ENCODE results near the gene PPIL1. TPM values are rescaled to one million over a fixed set of nuclear protein-coding genes. Genes with fewer than 3 reads are reported as not detected.

PPIL1 gene
- total RNA-seq, 1 experiment from 2014 or later = 91.1 TPM

DNA sequence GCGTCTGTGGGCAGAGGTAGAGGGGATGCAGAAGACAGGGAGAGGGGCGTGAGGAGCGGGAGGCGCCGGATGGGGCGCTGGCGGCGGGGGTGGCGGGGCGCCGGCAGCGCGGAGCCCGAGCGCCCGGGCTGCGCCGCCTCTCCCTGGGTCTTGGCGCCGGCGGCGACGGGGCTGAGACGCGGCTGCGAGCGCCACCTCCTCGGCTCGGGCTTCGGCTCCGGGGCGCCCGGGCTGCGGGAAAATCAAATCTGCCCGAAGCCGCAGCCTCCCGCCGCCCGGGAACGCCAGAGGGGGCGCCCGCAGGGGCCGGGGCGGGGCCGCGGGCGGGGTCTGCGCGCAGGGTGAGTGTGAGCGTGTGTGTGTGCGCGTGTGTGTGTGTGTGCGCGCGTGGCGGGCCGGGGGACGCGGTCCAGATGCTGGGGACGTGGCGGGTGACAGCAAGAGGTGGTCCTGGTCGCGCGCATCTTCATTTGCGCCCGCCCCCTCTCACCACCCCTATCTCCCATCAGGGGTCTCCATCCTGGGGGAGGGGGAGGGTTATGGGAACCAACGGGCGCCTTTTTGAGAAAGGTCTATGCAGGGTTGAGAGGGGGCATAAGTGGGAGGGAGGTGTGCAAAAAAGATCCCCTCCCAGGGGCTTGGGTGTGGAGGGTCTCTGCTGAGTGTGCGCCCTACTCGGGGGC is 34.7 kb downstream of the PPIL1 start:
- Histone ChIP-seq H3K27me3 (ENCODE audit: control insufficient read depth, insufficient read depth, low read length) (peaks cover 60% of the 10 kb centered on the region), H3K4me3 (ENCODE audit: insufficient read depth, low read depth, low read length) (peak overlapping the region; percentile 53), H3K36me3 (replicated peaks; ENCODE audit: control insufficient read depth, insufficient read depth, low read length) (no peaks in the 10 kb centered on the region)
- DNase-seq = peak; percentile 88

DNA sequence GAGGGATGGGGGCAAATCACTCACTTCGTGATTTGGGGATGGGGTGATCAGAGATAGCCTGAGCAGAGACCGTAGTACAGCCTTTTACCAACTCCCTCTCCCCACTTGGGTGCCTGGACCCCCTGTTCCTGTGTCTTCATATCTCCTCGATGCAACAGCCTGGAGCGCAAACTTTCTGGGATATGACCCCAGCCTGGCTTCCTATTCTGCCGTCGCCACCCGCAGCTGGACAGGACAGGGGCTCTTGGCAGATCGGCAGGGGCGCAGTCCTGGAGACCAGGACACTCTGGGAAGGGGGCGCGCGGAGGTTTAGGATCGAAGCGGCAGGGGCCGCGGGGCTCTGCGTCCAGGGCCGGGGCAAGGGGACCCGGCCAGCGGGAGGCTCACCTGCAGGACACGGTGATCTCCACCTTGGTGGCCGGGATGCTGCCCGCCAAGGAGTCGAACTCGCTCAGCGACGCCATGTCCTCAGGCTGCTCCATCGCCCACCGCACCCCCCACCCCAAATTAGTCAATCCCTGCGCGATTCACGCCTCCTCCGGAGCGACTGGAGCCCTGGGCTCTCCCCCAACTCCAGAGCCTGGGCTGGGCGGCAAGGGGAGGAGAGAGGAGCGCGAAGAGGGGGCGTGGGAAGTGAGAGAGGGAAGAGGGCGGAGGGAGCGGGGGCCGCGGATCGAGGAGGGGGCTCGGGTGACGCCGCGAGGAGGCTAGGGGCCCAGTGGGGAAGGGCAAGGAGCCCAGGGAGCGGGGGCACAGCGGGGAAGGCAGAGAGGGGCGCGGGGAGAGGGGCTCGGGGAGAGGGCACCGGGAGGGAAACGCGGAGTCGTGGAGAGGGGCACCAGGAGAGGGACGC is 35.5 kb downstream of the PPIL1 start, which contains the start of gene CPNE5:
CPNE5 (minus strand) TSS at position 549 of the 853 bp plus-strand sequence; CDS start at position 482, 67 bp downstream.
- H3K4me3 ChIP-seq (ENCODE audit: insufficient read depth, low read depth, low read length) = peak within 1 kb of the TSS; percentile 53
- H3K27me3 ChIP-seq (ENCODE audit: control insufficient read depth, insufficient read depth, low read length) = peaks cover 58% of the 10 kb centered on the region
- DNase-seq = peak; percentile 87
- H3K36me3 ChIP-seq (replicated peaks; ENCODE audit: control insufficient read depth, insufficient read depth, low read length) = no peaks in the 10 kb centered on the region

DNA sequence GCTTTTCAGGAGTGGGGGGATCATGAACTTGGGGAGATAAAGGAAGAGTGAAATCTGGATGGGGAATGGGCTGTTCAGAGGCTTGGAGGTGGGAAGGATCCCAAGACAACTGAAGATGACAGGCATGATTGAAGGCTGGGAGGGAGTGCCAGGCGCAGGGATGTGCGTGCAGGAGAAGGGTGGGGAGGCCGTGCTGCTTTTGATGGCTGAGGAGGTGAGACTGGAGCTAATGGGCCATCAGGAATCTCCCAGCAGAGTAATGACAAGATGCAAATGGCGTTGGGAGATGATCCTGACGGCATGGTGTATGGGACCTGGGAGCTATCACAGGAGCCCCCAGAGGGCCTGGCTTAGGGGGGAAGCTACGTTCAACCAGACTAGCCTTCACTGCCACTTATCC is 36.9 kb downstream of the PPIL1 start:
- no peak overlapping the region for H3K4me3 ChIP-seq (ENCODE audit: insufficient read depth, low read depth, low read length)
- H3K27me3 ChIP-seq (ENCODE audit: control insufficient read depth, insufficient read depth, low read length) = peaks cover 58% of the 10 kb centered on the region
- H3K36me3 ChIP-seq (replicated peaks; ENCODE audit: control insufficient read depth, insufficient read depth, low read length) = no peaks in the 10 kb centered on the region
- DNase-seq = no peak

DNA sequence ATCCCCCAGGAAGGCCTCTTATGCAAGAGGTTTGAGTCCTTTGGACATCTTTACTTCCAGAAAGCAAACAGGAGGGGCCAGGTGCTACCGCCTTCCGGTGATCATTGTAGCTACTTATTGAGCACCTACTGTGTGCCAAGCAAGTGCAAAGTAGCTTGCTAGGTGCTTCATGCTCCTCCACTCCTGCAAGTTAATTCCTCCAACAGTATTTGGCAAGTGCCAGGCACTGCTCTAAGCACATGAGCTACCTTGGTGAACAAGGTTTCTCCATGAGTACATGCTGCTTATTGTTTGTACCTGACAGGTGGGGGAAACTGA is 37.6 kb downstream of the PPIL1 start:
- Histone ChIP-seq H3K4me3 (ENCODE audit: insufficient read depth, low read depth, low read length) (no peak overlapping the region), H3K36me3 (replicated peaks; ENCODE audit: control insufficient read depth, insufficient read depth, low read length) (no peaks in the 10 kb centered on the region), H3K27me3 (ENCODE audit: control insufficient read depth, insufficient read depth, low read length) (peaks cover 58% of the 10 kb centered on the region)
- no peak for DNase-seq

DNA sequence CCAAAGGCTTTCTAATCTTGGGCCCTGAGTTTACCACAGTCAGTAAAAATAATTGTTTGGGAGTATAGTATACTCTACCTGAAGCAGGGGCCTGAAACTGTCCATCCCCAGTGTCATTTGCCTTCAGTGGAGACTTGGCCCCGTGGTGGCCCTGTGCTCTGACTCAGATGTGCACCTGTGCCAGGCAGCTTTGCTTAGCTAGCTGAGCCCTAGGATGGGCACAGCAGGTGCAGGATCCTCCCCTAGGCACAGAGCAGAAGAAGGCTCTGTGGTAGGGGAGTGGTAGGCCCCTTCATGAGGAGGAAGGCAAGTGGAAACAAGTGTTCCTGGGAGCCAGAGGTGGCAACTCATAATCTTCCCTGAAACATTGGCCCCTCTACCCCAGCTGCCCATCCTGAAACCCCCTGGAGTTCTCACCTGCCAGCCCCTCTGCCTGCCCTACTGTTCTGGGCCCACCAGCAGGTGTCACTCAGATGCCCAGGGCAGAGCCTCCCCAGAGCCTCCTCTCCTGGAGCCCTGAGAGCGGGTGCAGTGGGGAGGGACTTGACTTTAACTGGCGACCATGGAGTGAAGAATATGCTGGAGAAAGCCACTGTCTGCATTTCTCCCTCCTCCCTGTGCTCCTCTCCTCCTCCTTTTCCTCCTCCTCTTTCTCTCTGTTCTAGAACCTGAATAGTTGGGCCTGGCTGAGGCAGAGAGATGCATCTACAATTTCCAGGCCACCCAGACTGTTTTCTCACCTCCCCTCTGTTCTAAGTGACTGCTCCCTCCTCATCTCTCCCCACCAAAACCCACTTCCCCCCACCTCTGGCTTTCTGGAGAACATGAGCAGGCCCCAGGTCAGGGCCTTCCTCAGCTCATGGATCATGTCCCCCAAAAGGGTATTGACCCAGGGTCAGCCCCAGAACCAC is 38.2 kb downstream of the PPIL1 start:
- DNase-seq = peak; percentile 60
- Histone ChIP-seq H3K36me3 (replicated peaks; ENCODE audit: control insufficient read depth, insufficient read depth, low read length) (no peaks in the 10 kb centered on the region), H3K27me3 (ENCODE audit: control insufficient read depth, insufficient read depth, low read length) (peaks cover 52% of the 10 kb centered on the region)

DNA sequence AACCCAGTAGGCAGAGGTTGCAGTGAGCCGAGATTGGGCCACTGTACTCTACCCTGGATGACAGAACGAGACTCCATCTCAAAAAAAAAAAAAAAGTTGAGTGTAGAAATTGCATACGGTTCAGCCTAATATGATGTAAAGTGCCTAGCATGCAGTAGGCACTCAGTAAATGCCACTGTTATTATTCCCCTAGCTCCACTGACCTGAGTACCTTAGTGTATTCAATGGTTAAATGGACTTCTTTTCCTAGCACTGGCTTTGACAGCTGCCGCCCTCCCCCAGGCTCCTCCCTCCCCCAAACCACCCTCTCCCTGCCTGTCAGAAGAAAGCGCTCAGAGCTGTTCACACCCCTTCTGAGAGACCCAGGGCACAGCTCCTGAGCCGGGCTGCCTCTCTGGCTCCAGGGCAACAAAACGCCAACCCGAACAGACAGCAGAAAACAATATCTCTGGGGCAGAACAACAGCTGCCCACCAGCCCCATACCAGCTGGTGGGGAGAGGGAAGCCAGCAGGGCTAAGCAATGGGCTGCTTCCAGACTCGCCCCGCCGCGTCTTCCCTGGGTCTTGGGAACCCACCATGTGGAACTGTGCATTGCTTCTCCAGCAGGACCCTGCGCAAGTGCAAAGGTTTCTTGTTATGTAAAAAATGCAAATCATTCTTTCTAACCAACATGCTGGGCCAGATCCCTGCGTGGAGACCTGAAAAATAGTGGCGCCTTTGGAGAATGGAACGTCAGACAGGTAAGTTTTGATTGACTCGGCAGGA is 39.8 kb downstream of the PPIL1 start:
- DNase-seq = peak; percentile 80
- H3K27me3 ChIP-seq (ENCODE audit: control insufficient read depth, insufficient read depth, low read length) = peaks cover 37% of the 10 kb centered on the region
- no peak overlapping the region for H3K4me3 ChIP-seq (ENCODE audit: insufficient read depth, low read depth, low read length)
- no peaks in the 10 kb centered on the region for H3K36me3 ChIP-seq (replicated peaks; ENCODE audit: control insufficient read depth, insufficient read depth, low read length)

More for the DNA sequence above, 38.2 kb downstream of the PPIL1 start:
- no peak overlapping the region for H3K4me3 ChIP-seq (ENCODE audit: insufficient read depth, low read depth, low read length)

DNA sequence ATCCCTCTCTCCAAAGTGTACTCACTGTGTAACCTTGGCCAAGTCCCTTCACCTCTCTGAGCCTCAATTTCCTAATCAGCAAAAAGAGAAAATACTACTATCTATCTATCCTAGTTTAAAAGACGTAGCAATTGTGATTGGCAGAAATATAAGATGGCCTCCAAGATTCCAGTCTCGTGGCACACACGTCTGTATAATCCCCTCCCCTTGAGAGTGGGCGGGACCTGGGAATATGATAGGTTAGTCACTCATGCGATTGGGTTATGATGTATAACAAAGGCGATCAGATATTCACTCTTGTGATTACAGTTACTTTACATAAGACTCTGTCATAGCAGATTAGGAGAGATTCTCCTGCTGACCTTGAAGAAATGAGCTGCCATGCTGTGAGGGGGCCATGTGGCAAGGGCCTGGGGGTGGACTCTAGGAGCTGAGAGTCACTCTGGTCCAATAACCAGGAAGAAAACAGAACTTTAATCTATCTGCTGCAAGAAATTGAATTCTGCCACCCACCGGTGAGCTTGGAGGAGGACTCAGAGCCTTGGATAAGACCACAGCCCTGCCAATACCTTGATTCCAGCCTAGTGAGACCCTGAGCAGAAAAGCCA is 41.3 kb downstream of the PPIL1 start:
- no peak overlapping the region for H3K4me3 ChIP-seq (ENCODE audit: insufficient read depth, low read depth, low read length)
- peaks cover 23% of the 10 kb centered on the region for H3K27me3 ChIP-seq (ENCODE audit: control insufficient read depth, insufficient read depth, low read length)
- no peak for DNase-seq
- H3K36me3 ChIP-seq (replicated peaks; ENCODE audit: control insufficient read depth, insufficient read depth, low read length) = no peaks in the 10 kb centered on the region

DNA sequence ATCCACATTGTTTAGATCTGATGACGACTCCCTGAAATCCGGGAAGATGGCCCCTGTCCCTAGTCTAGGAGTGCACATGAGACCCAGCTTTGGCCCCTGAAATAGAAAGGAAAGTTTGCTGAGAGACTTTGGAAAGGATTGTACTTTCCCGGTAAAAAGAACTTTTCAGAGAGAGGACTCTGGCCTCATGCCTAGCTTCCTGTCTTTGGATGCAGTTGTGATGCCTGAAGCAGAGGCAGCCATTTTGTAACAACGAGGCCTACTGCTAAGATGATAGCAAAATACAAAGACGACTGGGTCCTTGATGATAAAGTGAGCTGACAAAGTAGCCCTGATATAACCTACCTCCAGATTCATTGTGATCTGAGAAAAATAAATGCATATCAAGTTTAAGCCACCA is 42.3 kb downstream of the PPIL1 start:
- H3K27me3 ChIP-seq (ENCODE audit: control insufficient read depth, insufficient read depth, low read length) = peaks cover 13% of the 10 kb centered on the region
- DNase-seq = no peak
- no peak overlapping the region for H3K4me3 ChIP-seq (ENCODE audit: insufficient read depth, low read depth, low read length)
- H3K36me3 ChIP-seq (replicated peaks; ENCODE audit: control insufficient read depth, insufficient read depth, low read length) = no peaks in the 10 kb centered on the region

DNA sequence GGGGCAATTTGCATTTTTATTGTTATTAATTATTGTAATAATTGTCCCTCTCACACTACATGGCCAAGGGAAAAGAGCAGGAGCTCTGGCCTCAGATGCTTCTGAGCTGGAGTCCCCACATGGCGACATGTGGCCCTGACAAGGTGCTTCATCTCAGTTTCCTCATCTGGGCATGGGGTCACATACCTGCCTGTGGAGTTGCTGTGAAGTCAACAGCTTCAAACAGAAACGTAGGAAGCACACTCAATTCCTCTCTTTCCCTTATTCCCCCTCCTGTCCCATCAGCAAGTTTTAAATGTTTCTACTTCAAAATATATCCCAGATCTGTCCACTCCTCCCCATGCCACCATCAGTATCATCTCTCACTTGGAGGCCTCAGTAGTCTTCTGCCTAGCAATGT is 44.0 kb downstream of the PPIL1 start:
- no peak for DNase-seq
- Histone ChIP-seq H3K36me3 (replicated peaks; ENCODE audit: control insufficient read depth, insufficient read depth, low read length) (no peaks in the 10 kb centered on the region), H3K27me3 (ENCODE audit: control insufficient read depth, insufficient read depth, low read length) (peaks cover 2% of the 10 kb centered on the region; the same call in 1 of the 2 replicates), H3K4me3 (ENCODE audit: insufficient read depth, low read depth, low read length) (no peak overlapping the region)

DNA sequence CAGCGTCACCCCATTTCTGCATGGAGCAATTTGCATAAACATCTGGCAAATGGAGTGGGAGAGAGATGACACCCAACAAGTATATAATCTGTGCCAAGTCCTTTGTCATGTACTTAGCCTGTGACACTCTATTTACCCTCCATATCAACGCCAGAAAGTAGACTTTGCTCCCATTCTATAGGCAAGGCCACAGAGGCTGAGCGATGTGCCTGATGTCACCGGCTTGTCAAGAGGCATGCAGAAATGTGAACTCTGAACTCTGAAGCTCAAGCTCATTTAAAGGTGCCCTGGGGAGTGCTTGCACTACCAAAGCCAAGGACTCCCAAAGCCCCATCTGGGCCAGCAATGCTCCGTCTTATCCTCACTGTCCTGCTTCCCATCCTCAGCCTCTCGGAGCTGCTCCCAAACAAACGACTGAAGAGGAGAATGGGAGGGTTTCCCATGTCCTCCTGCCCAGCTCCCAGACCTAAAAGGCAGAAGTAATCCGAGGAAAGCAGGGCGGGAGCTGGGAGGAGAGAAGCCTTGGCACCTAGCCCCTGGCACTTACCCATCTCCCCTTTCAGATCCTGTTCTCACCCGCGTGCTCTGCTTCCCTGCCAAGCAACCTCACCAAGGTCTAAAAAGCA is 44.6 kb downstream of the PPIL1 start:
- DNase-seq = no peak
- Histone ChIP-seq H3K27me3 (ENCODE audit: control insufficient read depth, insufficient read depth, low read length) (no peaks in the 10 kb centered on the region; the same call in 1 of the 2 replicates), H3K4me3 (ENCODE audit: insufficient read depth, low read depth, low read length) (no peak overlapping the region), H3K36me3 (replicated peaks; ENCODE audit: control insufficient read depth, insufficient read depth, low read length) (no peaks in the 10 kb centered on the region)

DNA sequence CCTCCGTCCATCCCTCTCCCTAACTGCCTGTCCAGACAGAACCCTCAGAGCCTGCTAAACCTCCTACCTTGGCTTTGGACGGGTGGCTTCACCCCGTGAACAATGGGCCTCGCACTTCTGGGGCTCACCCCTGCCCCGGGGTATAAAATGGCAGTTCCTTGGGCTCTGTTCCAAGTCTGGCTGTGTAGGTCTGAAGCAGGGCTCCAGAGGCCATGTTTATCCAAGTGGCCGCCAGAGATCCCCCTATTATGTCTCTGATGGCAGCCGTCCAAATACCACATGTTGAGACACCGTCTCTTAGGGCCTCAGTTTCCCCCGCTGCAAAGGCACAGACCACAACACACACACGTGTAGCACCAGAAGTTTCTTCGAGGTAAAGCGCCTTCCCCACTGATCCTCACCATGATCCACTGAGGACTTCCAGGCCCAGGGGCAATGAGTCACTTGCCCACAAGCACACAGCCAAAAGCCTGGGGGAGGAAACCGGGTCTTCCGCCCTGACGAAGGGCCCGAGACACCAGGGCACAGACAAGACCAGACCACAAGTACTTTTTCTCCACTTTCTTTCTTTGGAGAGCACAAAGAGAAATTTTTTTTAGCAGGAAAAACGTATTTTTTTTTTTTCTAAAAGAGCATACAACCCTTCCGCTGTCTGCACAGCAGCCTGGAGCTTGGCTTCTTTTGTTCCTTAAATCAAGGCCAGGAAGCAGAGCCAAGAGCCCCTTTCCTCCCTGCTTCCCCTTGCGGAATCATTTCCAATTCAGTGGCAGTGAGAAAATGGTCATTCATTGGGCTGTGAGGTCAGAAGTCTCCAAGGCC is 47.1 kb downstream of the PPIL1 start:
- DNase-seq = no peak
- Histone ChIP-seq H3K4me3 (ENCODE audit: insufficient read depth, low read depth, low read length) (no peak overlapping the region), H3K36me3 (replicated peaks; ENCODE audit: control insufficient read depth, insufficient read depth, low read length) (no peaks in the 10 kb centered on the region)

DNA sequence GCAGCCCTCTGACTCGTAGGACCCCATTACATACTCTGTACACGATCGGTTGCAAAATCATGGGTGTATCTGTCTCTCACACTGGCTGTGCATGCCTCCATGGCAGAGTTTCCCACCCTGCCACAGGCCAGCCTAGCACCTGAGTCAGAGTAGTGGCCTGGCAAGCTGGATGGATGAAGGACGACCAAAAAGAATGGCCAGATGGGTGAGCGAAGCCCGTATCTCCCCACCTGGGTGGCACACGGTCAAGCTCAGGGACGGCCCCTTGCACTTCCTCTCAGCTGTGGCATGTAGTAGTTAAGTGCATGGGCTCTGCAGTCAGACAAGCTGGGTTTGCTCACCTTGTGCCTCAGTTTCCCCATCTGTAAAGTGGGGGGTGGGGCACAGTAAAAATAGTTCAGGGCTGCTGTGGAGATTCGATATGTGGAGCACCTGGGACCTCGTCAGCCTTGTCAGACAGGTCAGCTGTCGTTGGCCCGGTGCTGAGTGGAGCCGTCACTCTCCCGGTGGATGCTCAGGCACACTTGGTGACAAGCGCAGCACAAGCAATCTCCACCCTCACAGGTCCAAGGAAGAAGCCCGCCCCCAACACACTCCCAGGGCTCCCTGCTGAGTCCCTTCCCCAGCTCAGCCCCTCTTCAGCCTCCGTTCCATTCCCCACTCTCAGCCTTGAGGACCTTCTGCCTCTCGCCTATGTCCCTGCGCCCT is 47.9 kb downstream of the PPIL1 start:
- Histone ChIP-seq H3K4me3 (ENCODE audit: insufficient read depth, low read depth, low read length) (no peak overlapping the region), H3K27me3 (ENCODE audit: control insufficient read depth, insufficient read depth, low read length) (no peaks in the 10 kb centered on the region), H3K36me3 (replicated peaks; ENCODE audit: control insufficient read depth, insufficient read depth, low read length) (no peaks in the 10 kb centered on the region)
- DNase-seq = no peak

More for the DNA sequence above, 47.1 kb downstream of the PPIL1 start:
- no peaks in the 10 kb centered on the region for H3K27me3 ChIP-seq (ENCODE audit: control insufficient read depth, insufficient read depth, low read length)

Data from H7 (cell line).